ENCODE measurements around the gene MAT1A. TPM values are rescaled to one million over a fixed set of nuclear protein-coding genes. Genes with fewer than 3 reads are reported as not detected.

Gene MAT1A
- total and polyA plus RNA-seq, 9 of the 15 experiments (the other 6 are each of a cell fraction or from before 2014, with no cell fraction given), result 0.03 to 0.30 (median 0.11) TPM; not detected in 2

DNA sequence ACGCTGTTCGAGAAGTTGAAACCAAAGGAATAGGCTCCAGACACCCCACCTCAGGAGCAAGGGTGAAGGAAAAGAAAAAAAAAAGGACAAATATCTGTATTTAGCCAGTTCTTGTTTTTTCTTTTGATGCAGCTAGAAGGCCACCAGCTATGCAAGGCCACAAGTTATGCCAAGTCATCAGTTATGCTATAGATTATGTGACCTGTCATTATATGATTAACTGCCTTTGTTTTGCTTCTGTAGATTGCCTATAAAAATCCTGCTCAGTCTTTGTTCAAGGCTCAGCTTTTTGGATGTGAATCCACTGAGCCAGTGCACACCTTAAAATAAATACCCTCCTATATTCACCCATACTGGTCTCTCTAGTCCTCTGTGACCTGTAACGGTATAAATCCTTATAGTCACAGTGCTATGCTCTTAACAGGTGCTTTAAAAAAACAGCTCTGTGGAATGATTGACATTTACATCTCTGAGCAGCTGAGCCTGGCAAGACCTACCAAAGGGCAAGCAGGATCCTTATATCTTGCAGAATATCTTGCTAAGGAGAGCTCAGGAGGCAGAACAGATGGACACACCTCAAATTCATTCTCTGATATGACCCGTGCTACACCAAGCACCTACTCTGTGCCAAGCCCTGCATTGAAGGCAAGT, 20.4 kb downstream of the MAT1A start (continued):
- TF ChIP-seq, protein P1, sequence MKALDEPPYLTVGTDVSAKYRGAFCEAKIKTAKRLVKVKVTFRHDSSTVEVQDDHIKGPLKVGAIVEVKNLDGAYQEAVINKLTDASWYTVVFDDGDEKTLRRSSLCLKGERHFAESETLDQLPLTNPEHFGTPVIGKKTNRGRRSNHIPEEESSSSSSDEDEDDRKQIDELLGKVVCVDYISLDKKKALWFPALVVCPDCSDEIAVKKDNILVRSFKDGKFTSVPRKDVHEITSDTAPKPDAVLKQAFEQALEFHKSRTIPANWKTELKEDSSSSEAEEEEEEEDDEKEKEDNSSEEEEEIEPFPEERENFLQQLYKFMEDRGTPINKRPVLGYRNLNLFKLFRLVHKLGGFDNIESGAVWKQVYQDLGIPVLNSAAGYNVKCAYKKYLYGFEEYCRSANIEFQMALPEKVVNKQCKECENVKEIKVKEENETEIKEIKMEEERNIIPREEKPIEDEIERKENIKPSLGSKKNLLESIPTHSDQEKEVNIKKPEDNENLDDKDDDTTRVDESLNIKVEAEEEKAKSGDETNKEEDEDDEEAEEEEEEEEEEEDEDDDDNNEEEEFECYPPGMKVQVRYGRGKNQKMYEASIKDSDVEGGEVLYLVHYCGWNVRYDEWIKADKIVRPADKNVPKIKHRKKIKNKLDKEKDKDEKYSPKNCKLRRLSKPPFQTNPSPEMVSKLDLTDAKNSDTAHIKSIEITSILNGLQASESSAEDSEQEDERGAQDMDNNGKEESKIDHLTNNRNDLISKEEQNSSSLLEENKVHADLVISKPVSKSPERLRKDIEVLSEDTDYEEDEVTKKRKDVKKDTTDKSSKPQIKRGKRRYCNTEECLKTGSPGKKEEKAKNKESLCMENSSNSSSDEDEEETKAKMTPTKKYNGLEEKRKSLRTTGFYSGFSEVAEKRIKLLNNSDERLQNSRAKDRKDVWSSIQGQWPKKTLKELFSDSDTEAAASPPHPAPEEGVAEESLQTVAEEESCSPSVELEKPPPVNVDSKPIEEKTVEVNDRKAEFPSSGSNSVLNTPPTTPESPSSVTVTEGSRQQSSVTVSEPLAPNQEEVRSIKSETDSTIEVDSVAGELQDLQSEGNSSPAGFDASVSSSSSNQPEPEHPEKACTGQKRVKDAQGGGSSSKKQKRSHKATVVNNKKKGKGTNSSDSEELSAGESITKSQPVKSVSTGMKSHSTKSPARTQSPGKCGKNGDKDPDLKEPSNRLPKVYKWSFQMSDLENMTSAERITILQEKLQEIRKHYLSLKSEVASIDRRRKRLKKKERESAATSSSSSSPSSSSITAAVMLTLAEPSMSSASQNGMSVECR (CRISPR knock-in tag; IDR thresholded peaks at IDR 0.05), result no peak
- TF ChIP-seq ZNF445 (CRISPR knock-in tag; IDR thresholded peaks at IDR 0.05; ENCODE audit: low read depth), result no peak
- no peak for TF ChIP-seq TOE1 (IDR thresholded peaks at IDR 0.05; ENCODE audit: borderline replicate concordance)
- TF ChIP-seq TOE1 (CRISPR knock-in tag; IDR thresholded peaks at IDR 0.05; ENCODE audit: borderline replicate concordance, low read depth), result no peak
- no peak for TF ChIP-seq ESRRA (IDR thresholded peaks at IDR 0.05; ENCODE audit: borderline replicate concordance, low read depth)
- no peak for TF ChIP-seq ZNF785 (CRISPR knock-in tag; IDR thresholded peaks at IDR 0.05)
- TF ChIP-seq POLR2AphosphoS2 (IDR thresholded peaks at IDR 0.05; ENCODE audit: low read length), result no peak
- TF ChIP-seq ZNF212 (CRISPR knock-in tag; IDR thresholded peaks at IDR 0.05), result no peak
- TF ChIP-seq RAD21 (CRISPR knock-in tag; conservative IDR thresholded peaks at IDR 0.05 in 1 of 2, IDR thresholded peaks at IDR 0.05 in 1 of 2), result no peak
- no peak for TF ChIP-seq ZNF134 (CRISPR knock-in tag; conservative IDR thresholded peaks at IDR 0.05)
- TF ChIP-seq YBX1 (IDR thresholded peaks at IDR 0.05), result no peak
- no peak for TF ChIP-seq RBBP5 (IDR thresholded peaks at IDR 0.05; ENCODE audit: borderline replicate concordance, insufficient read depth, low read length, poor library complexity, severe bottlenecking)
- TF ChIP-seq, protein P2, sequence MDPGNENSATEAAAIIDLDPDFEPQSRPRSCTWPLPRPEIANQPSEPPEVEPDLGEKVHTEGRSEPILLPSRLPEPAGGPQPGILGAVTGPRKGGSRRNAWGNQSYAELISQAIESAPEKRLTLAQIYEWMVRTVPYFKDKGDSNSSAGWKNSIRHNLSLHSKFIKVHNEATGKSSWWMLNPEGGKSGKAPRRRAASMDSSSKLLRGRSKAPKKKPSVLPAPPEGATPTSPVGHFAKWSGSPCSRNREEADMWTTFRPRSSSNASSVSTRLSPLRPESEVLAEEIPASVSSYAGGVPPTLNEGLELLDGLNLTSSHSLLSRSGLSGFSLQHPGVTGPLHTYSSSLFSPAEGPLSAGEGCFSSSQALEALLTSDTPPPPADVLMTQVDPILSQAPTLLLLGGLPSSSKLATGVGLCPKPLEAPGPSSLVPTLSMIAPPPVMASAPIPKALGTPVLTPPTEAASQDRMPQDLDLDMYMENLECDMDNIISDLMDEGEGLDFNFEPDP (CRISPR knock-in tag; IDR thresholded peaks at IDR 0.05), result no peak
- no peak for TF ChIP-seq ZBTB8A (IDR thresholded peaks at IDR 0.05; ENCODE audit: partially characterized antibody)
- TF ChIP-seq, protein P3, sequence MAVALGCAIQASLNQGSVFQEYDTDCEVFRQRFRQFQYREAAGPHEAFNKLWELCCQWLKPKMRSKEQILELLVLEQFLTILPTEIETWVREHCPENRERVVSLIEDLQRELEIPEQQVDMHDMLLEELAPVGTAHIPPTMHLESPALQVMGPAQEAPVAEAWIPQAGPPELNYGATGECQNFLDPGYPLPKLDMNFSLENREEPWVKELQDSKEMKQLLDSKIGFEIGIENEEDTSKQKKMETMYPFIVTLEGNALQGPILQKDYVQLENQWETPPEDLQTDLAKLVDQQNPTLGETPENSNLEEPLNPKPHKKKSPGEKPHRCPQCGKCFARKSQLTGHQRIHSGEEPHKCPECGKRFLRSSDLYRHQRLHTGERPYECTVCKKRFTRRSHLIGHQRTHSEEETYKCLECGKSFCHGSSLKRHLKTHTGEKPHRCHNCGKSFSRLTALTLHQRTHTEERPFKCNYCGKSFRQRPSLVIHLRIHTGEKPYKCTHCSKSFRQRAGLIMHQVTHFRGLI (CRISPR knock-in tag; IDR thresholded peaks at IDR 0.05), result no peak
- no peak for TF ChIP-seq ERF (CRISPR knock-in tag; IDR thresholded peaks at IDR 0.05)
- no peak for TF ChIP-seq E2F3 (CRISPR knock-in tag; IDR thresholded peaks at IDR 0.05)
- no peak for TF ChIP-seq XRCC3 (IDR thresholded peaks at IDR 0.05)
- no peak for TF ChIP-seq ZNF197 (CRISPR knock-in tag; IDR thresholded peaks at IDR 0.05; ENCODE audit: low read depth)
- TF ChIP-seq MXI1 (IDR thresholded peaks at IDR 0.05; ENCODE audit: low read depth, low read length), result no peak
- TF ChIP-seq ZKSCAN8 (CRISPR knock-in tag; IDR thresholded peaks at IDR 0.05), result no peak
- TF ChIP-seq, protein P4, sequence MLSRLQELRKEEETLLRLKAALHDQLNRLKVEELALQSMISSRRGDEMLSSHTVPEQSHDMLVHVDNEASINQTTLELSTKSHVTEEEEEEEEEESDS (CRISPR knock-in tag; IDR thresholded peaks at IDR 0.05), result no peak

Measured in K562 (cell line).